KMS-11 (cell line): ENCODE measurements around the gene IL17RD.

Source experiments
- H2AFZ ChIP-seq: fragments of 200-600 bp; sonication (generic); 2 replicates; pipeline ENCODE4 v1.6.1; 2016; ENCODE audit warnings: antibody characterized with exemption, mixed run types, low read depth
- H3K27ac ChIP-seq: fragments of 200-600 bp; sonication (generic); 2 replicates; pipeline ENCODE4 v1.6.1; 2016; ENCODE audit warnings: mild to moderate bottlenecking, mixed run types
- H3K27me3 ChIP-seq: fragments of 200-600 bp; sonication (generic); 2 replicates; pipeline ENCODE4 v1.6.1; 2017; ENCODE audit warnings: mild to moderate bottlenecking, low read depth, mixed run types, moderate library complexity; ENCODE audit not compliant: insufficient read depth
- H3K36me3 ChIP-seq: fragments of 200-600 bp; sonication (generic); 2 replicates; pipeline ENCODE4 v1.6.1; 2017; ENCODE audit warnings: mild to moderate bottlenecking, mixed run types; ENCODE audit not compliant: insufficient read depth
- H3K4me1 ChIP-seq: fragments of 200-600 bp; sonication (generic); 2 replicates; pipeline ENCODE4 v1.6.1; 2016; ENCODE audit warnings: mild to moderate bottlenecking, low read depth, mixed run types; ENCODE audit not compliant: poor library complexity, severe bottlenecking
- H3K4me2 ChIP-seq: fragments of 200-600 bp; sonication (generic); 2 replicates; pipeline ENCODE4 v1.7.0; 2016; ENCODE audit warnings: mild to moderate bottlenecking, mixed run types
- H3K4me3 ChIP-seq: fragments of 200-600 bp; sonication (generic); IDR thresholded peaks from 2 replicates; pipeline ENCODE4 v1.6.1; 2017; ENCODE audit warnings: low read depth, low read length, mixed read lengths; ENCODE audit not compliant: insufficient read depth
- H3K79me2 ChIP-seq: fragments of 200-600 bp; sonication (generic); 2 replicates; pipeline ENCODE4 v1.6.1; 2016; ENCODE audit warnings: low read depth, mixed run types; ENCODE audit not compliant: insufficient read depth
- H3K9ac ChIP-seq: fragments of 200-600 bp; sonication (generic); 2 replicates; pipeline ENCODE4 v1.6.1; 2016; ENCODE audit warnings: mild to moderate bottlenecking, mixed run types
- H4K20me1 ChIP-seq: fragments of 200-600 bp; sonication (generic); 2 replicates; pipeline ENCODE4 v1.6.1; 2016; ENCODE audit warnings: mild to moderate bottlenecking, mixed run types; ENCODE audit not compliant: insufficient read depth
- CTCF ChIP-seq: fragments of 200-600 bp; sonication (generic); conservative IDR thresholded peaks from 2 replicates; pipeline ENCODE4 v1.6.1; 2017; ENCODE audit warnings: low read depth, mild to moderate bottlenecking, antibody characterized with exemption, low read length, moderate library complexity, mixed read lengths

Gene IL17RD

GRCh38 chr3:57078344-57078634 lies 86.9 kb downstream of the IL17RD start:
- peak overlapping the region; percentile 69; the same call in 1 of the 2 replicates for H2AFZ ChIP-seq
- H3K4me2 ChIP-seq = peak overlapping the region; percentile 60; the same call in 1 of the 2 replicates
- no peaks in the 10 kb centered on the region for H3K4me1 ChIP-seq
- H3K27me3 ChIP-seq = no peaks in the 10 kb centered on the region
- H3K4me3 ChIP-seq = peak overlapping the region; percentile 73
- no peak overlapping the region for H3K9ac ChIP-seq
- no peaks in the 10 kb centered on the region for H3K36me3 ChIP-seq
- no peak overlapping the region for H3K27ac ChIP-seq
- TF ChIP-seq CTCF = no peak
- no peaks in the 10 kb centered on the region for H4K20me1 ChIP-seq
- no peaks in the 10 kb centered on the region for H3K79me2 ChIP-seq

- Histone ChIP-seq H3K4me1 (no peaks in the 10 kb centered on the region), H3K27me3 (no peaks in the 10 kb centered on the region), H3K36me3 (no peaks in the 10 kb centered on the region), H3K4me2 (no peak overlapping the region), H4K20me1 (no peaks in the 10 kb centered on the region), H3K9ac (no peak overlapping the region), H3K79me2 (no peaks in the 10 kb centered on the region), H2AFZ (no peak overlapping the region), H3K27ac (no peak overlapping the region), H3K4me3 (no peak overlapping the region)
- TF ChIP-seq CTCF = no peak
Measured at GRCh38 chr3:57077630-57078343, 87.4 kb downstream of the IL17RD start.

- H3K4me2 ChIP-seq = no peak overlapping the region
- H3K36me3 ChIP-seq = no peaks in the 10 kb centered on the region
- H4K20me1 ChIP-seq = no peaks in the 10 kb centered on the region
- no peaks in the 10 kb centered on the region for H3K79me2 ChIP-seq
- H3K27me3 ChIP-seq = no peaks in the 10 kb centered on the region
- no peak overlapping the region for H2AFZ ChIP-seq
- H3K27ac ChIP-seq = no peak overlapping the region
- H3K4me3 ChIP-seq = no peak overlapping the region
- no peak for TF ChIP-seq CTCF
- no peak overlapping the region for H3K9ac ChIP-seq
- H3K4me1 ChIP-seq = no peaks in the 10 kb centered on the region
Measured at GRCh38 chr3:57076422-57076951, 88.7 kb downstream of the IL17RD start.

- Histone ChIP-seq H3K4me3 (no peak overlapping the region), H3K27ac (no peak overlapping the region), H3K36me3 (no peaks in the 10 kb centered on the region), H4K20me1 (no peaks in the 10 kb centered on the region), H2AFZ (no peak overlapping the region), H3K79me2 (no peaks in the 10 kb centered on the region), H3K4me1 (no peaks in the 10 kb centered on the region), H3K4me2 (no peak overlapping the region), H3K27me3 (no peaks in the 10 kb centered on the region), H3K9ac (no peak overlapping the region)
- no peak for TF ChIP-seq CTCF
Measured at GRCh38 chr3:57074135-57074534, 91.0 kb downstream of the IL17RD start.
